Measurements from ENCODE around the gene MYMK. TPM values are rescaled to one million over a fixed set of nuclear protein-coding genes. Genes with fewer than 3 reads are reported as not detected.

The MYMK gene
- total RNA-seq, 4 donors from 2014 or later, result not detected

DNA sequence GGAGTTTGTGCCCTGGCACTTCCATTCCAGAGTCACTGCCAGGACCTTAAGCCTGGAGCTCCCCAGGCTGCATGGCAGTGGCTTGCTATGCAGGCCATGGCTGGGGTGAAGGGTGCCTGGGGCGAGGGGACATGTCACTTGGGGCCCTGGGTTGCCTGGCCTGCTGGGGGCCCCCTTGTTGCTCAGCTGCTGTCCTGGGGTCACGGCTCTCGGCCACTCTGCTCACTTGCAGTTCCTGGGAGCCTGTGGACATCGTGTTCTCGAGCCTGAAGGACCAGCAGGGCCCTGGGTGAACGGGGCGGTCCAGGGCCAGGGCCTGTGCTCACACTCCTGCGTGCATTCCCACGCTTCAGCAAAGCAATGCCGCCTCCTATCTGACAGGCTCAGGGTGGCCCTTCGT is 31.3 kb downstream of the MYMK start:
- no peaks in the 10 kb centered on the region for H3K4me1 ChIP-seq
- intact Hi-C loops (cut with DNase I; ENCODE audit: low total_unique reads), result no loop called here
- no peaks in the 10 kb centered on the region for H3K27me3 ChIP-seq
- TF ChIP-seq, protein P1, sequence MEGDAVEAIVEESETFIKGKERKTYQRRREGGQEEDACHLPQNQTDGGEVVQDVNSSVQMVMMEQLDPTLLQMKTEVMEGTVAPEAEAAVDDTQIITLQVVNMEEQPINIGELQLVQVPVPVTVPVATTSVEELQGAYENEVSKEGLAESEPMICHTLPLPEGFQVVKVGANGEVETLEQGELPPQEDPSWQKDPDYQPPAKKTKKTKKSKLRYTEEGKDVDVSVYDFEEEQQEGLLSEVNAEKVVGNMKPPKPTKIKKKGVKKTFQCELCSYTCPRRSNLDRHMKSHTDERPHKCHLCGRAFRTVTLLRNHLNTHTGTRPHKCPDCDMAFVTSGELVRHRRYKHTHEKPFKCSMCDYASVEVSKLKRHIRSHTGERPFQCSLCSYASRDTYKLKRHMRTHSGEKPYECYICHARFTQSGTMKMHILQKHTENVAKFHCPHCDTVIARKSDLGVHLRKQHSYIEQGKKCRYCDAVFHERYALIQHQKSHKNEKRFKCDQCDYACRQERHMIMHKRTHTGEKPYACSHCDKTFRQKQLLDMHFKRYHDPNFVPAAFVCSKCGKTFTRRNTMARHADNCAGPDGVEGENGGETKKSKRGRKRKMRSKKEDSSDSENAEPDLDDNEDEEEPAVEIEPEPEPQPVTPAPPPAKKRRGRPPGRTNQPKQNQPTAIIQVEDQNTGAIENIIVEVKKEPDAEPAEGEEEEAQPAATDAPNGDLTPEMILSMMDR (IDR thresholded peaks at IDR 0.05), result no peak
- H3K36me3 ChIP-seq, result no peaks in the 10 kb centered on the region
- DNase-seq, result no peak
- no peak overlapping the region for H3K4me3 ChIP-seq
- H3K27ac ChIP-seq, result peak overlapping the region in 1 of 2 donors; percentile 23
- H3K9me3 ChIP-seq, result no peaks in the 10 kb centered on the region

- H3K36me3 ChIP-seq, result no peaks in the 10 kb centered on the region
- H3K4me1 ChIP-seq, result no peaks in the 10 kb centered on the region
- no peak for TF ChIP-seq POLR2A (IDR thresholded peaks at IDR 0.05)
- TF ChIP-seq, protein P1 (IDR thresholded peaks at IDR 0.05), result no peak
- H3K27ac ChIP-seq, result peak overlapping the region; percentile 38 to 54
- H3K4me3 ChIP-seq, result no peak overlapping the region
- H3K9me3 ChIP-seq, result no peaks in the 10 kb centered on the region
- no peak for DNase-seq
- no peaks in the 10 kb centered on the region for H3K27me3 ChIP-seq
- intact Hi-C loops (cut with DNase I; ENCODE audit: low total_unique reads), result no loop called here
These were observed 32.4 kb downstream of the MYMK start for GRCh38 chr9:133492061-133493021.

- intact Hi-C loops (cut with DNase I; ENCODE audit: low total_unique reads), result no loop called here
- Histone ChIP-seq H3K36me3 (no peaks in the 10 kb centered on the region), H3K4me1 (no peaks in the 10 kb centered on the region), H3K27ac (peak overlapping the region in 1 of 2 donors; percentile 54), H3K27me3 (no peaks in the 10 kb centered on the region), H3K4me3 (no peak overlapping the region), H3K9me3 (no peaks in the 10 kb centered on the region)
- no peak for DNase-seq
- TF ChIP-seq, protein P1 (IDR thresholded peaks at IDR 0.05), result no peak
- TF ChIP-seq POLR2A (IDR thresholded peaks at IDR 0.05), result no peak
These were observed 33.2 kb downstream of the MYMK start for GRCh38 chr9:133491656-133491925.

GRCh38 chr9:133490865-133491655 is 33.7 kb downstream of the MYMK start:
- no peak for TF ChIP-seq POLR2A (IDR thresholded peaks at IDR 0.05)
- TF ChIP-seq, protein P1 (IDR thresholded peaks at IDR 0.05), result no peak
- no peak for DNase-seq
- no peaks in the 10 kb centered on the region for H3K4me1 ChIP-seq
- H3K27ac ChIP-seq, result no peak overlapping the region
- intact Hi-C loops (cut with DNase I; ENCODE audit: low total_unique reads), result no loop called here
- no peak overlapping the region for H3K4me3 ChIP-seq
- H3K36me3 ChIP-seq, result no peaks in the 10 kb centered on the region
- no peaks in the 10 kb centered on the region for H3K9me3 ChIP-seq
- H3K27me3 ChIP-seq, result no peaks in the 10 kb centered on the region

- Histone ChIP-seq H3K27me3 (no peaks in the 10 kb centered on the region), H3K4me1 (no peaks in the 10 kb centered on the region), H3K27ac (no peak overlapping the region), H3K36me3 (no peaks in the 10 kb centered on the region), H3K9me3 (no peaks in the 10 kb centered on the region), H3K4me3 (no peak overlapping the region)
- intact Hi-C loops (cut with DNase I; ENCODE audit: low total_unique reads), result no loop called here
- no peak for DNase-seq
- TF ChIP-seq POLR2A (IDR thresholded peaks at IDR 0.05), result no peak
- TF ChIP-seq, protein P1 (IDR thresholded peaks at IDR 0.05), result no peak
These were observed 34.5 kb downstream of the MYMK start for GRCh38 chr9:133490201-133490681.

All from uterus (tissue), 4 donors.